ENCODE results near the gene CHD6. TPM values are rescaled to one million over a fixed set of nuclear protein-coding genes. Genes with fewer than 3 reads are reported as not detected.

CHD6 gene
- total and polyA plus RNA-seq, 2 experiments from 2014 or later = 41.0 to 158 TPM

- no peak overlapping the region for H3K4me3 Mint-ChIP-seq
- Histone ChIP-seq H3K4me2 (no peak overlapping the region), H3K4me1 (ENCODE audit: insufficient read depth) (no peaks in the 10 kb centered on the region), H3F3A (replicated peaks; ENCODE audit: low read depth) (no peaks in the 10 kb centered on the region), H3K27me3 (ENCODE audit: insufficient read depth) (no peaks in the 10 kb centered on the region), H3K36me3 (ENCODE audit: insufficient read depth) (peaks cover 13% of the 10 kb centered on the region; the same call in 1 of the 2 replicates), H3K27ac (ENCODE audit: low read depth) (no peak overlapping the region), H3K9me2 (ENCODE audit: insufficient read depth) (0 out of 2 replicates have a peak, but pooled peaks cover 2% of the 10 kb centered on the region), H4K20me1 (replicated peaks; ENCODE audit: insufficient read depth) (no peaks in the 10 kb centered on the region), H2AFZ (no peak overlapping the region), H3K4me3 (no peak overlapping the region), H3K79me2 (replicated peaks; ENCODE audit: insufficient read depth) (no peaks in the 10 kb centered on the region; the same call in 1 of the 2 replicates)
- H3K4me1 Mint-ChIP-seq = no peaks in the 10 kb centered on the region
- peaks cover 69% of the 10 kb centered on the region for H3K36me3 Mint-ChIP-seq (ENCODE audit: low read depth)
- TF ChIP-seq ETS1 (IDR thresholded peaks at IDR 0.05) (no peak), POLR2AphosphoS5 (IDR thresholded peaks at IDR 0.05; ENCODE audit: low read depth) (no peak), CTCF (conservative IDR thresholded peaks at IDR 0.05; ENCODE audit: low read depth in 2 of 2) (no peak), REST (IDR thresholded peaks at IDR 0.05; ENCODE audit: unreplicated experiment) (no peak), EZH2 (IDR thresholded peaks at IDR 0.05; ENCODE audit: low read depth, unreplicated experiment) (no peak), STAT1 (IDR thresholded peaks at IDR 0.05; ENCODE audit: unreplicated experiment) (no peak), CREB1 (CRISPR knock-in tag; IDR thresholded peaks at IDR 0.05; ENCODE audit: low read depth) (no peak), EZH2phosphoT487 (IDR thresholded peaks at IDR 0.05; ENCODE audit: unreplicated experiment) (no peak), JUNB (IDR thresholded peaks at IDR 0.05; ENCODE audit: unreplicated experiment) (no peak), ZNF114 (CRISPR knock-in tag; IDR thresholded peaks at IDR 0.05) (no peak), ZNF462 (CRISPR knock-in tag; IDR thresholded peaks at IDR 0.05) (no peak), NANOG (IDR thresholded peaks at IDR 0.05; ENCODE audit: borderline replicate concordance) (no peak)
- no peaks in the 10 kb centered on the region for H3K27me3 Mint-ChIP-seq (ENCODE audit: insufficient read depth, low read depth, poor library complexity)
- no peak for DNase-seq (ENCODE audit: low spot score)
- ATAC-seq = no peak
- H3K27ac Mint-ChIP-seq = no peak overlapping the region
- H3K9me3 Mint-ChIP-seq = peaks cover 13% of the 10 kb centered on the region
Observed at GRCh38 chr20:41462372-41463161, 155.6 kb downstream of the CHD6 start.
